ENCODE measurements around the gene IFNK.

GRCh38 chr9:27489087-27489876 lies 34.8 kb upstream of the IFNK start:
- TF ChIP-seq ZBTB33 (IDR thresholded peaks at IDR 0.05; ENCODE audit: borderline replicate concordance, low read depth) (no peak), CTCF (IDR thresholded peaks at IDR 0.05) (no peak), RCOR1 (IDR thresholded peaks at IDR 0.05; ENCODE audit: low read length) (no peak), SMC3 (IDR thresholded peaks at IDR 0.05; ENCODE audit: low read depth, low read length) (no peak), POLR2AphosphoS5 (IDR thresholded peaks at IDR 0.05; ENCODE audit: low read depth, low read length) (no peak), EZH2phosphoT487 (IDR thresholded peaks at IDR 0.05; ENCODE audit: borderline replicate concordance, low read depth) (no peak), YY1 (IDR thresholded peaks at IDR 0.05; ENCODE audit: low read depth) (no peak)
